ENCODE data around the gene MAP4K4.
"Not testable (repeated sequence)": the region's sequence is repeated elsewhere in the genome, so short reads cannot be mapped to it uniquely, and the experiment has no call there.

MAP4K4 gene

GRCh38 chr2:101744832-101745231, 47.3 kb downstream of the MAP4K4 start:
- DNase-seq (ENCODE audit: low read depth), result no peak

- no peak for DNase-seq (ENCODE audit: low read depth)
Measured at GRCh38 chr2:101745711-101746694, 48.5 kb downstream of the MAP4K4 start.

- no peak for DNase-seq (ENCODE audit: low read depth)
Measured at GRCh38 chr2:101748000-101748399, 50.5 kb downstream of the MAP4K4 start.

GRCh38 chr2:101748462-101748861, 51.0 kb downstream of the MAP4K4 start:
- not testable (repeated sequence) for DNase-seq (ENCODE audit: low read depth)

- no peak for DNase-seq (ENCODE audit: low read depth)
Measured at GRCh38 chr2:101750688-101751087, 53.2 kb downstream of the MAP4K4 start.

- no peak for DNase-seq (ENCODE audit: low read depth)
Measured at GRCh38 chr2:101751276-101751815, 53.8 kb downstream of the MAP4K4 start.

- no peak for DNase-seq (ENCODE audit: low read depth)
Measured at GRCh38 chr2:101751875-101752619, 54.5 kb downstream of the MAP4K4 start.

GRCh38 chr2:101752716-101753616, 55.5 kb downstream of the MAP4K4 start:
- DNase-seq (ENCODE audit: low read depth), result no peak

GRCh38 chr2:101753720-101754490, 56.4 kb downstream of the MAP4K4 start:
- DNase-seq (ENCODE audit: low read depth), result no peak

- DNase-seq (ENCODE audit: low read depth), result no peak
Measured at GRCh38 chr2:101754618-101755017, 57.1 kb downstream of the MAP4K4 start.

- no peak for DNase-seq (ENCODE audit: low read depth)
Measured at GRCh38 chr2:101756266-101756665, 58.8 kb downstream of the MAP4K4 start.

GRCh38 chr2:101758001-101758400, 60.5 kb downstream of the MAP4K4 start:
- DNase-seq (ENCODE audit: low read depth), result no peak

- DNase-seq (ENCODE audit: low read depth), result no peak
Measured at GRCh38 chr2:101759162-101759561, 61.7 kb downstream of the MAP4K4 start.

- DNase-seq (ENCODE audit: low read depth), result no peak
Measured at GRCh38 chr2:101762451-101763171, 65.1 kb downstream of the MAP4K4 start.

GRCh38 chr2:101763496-101764333, 66.2 kb downstream of the MAP4K4 start:
- no peak for DNase-seq (ENCODE audit: low read depth)

GRCh38 chr2:101766337-101766736, 68.8 kb downstream of the MAP4K4 start:
- no peak for DNase-seq (ENCODE audit: low read depth)

GRCh38 chr2:101766871-101767739, 69.6 kb downstream of the MAP4K4 start:
- no peak for DNase-seq (ENCODE audit: low read depth)

GRCh38 chr2:101768556-101769220, 71.2 kb downstream of the MAP4K4 start:
- no peak for DNase-seq (ENCODE audit: low read depth)
